IPS-18a (cell line): Measurements from ENCODE around the gene CCDC38.
"Not testable (repeated sequence)": the region's sequence is repeated elsewhere in the genome, so short reads cannot be mapped to it uniquely, and the experiment has no call there.

ENCODE experiments used
- H3K27ac ChIP-seq: one replicate; pipeline ENCODE4 v1.5.1; 2013; ENCODE audit warnings: low read length
- H3K27me3 ChIP-seq: one replicate; pipeline ENCODE4 v1.6.1; 2013; ENCODE audit warnings: mild to moderate bottlenecking, low read length; ENCODE audit not compliant: control insufficient read depth, insufficient read depth
- H3K36me3 ChIP-seq: one replicate; pipeline ENCODE4 v1.6.1; 2013; ENCODE audit warnings: low read depth, low read length; ENCODE audit not compliant: control insufficient read depth
- H3K4me1 ChIP-seq: one replicate; pipeline ENCODE4 v1.6.1; 2013; ENCODE audit warnings: low read depth, low read length; ENCODE audit not compliant: control insufficient read depth
- H3K4me3 ChIP-seq: one replicate; pipeline ENCODE4 v1.5.1; 2013; ENCODE audit warnings: low read length
- H3K9ac ChIP-seq: one replicate; pipeline ENCODE4 v1.6.1; 2013; ENCODE audit warnings: mild to moderate bottlenecking, low read length, moderate library complexity
- H3K9me3 ChIP-seq: one replicate; pipeline ENCODE4 v1.6.1; 2013; ENCODE audit warnings: low read depth, low read length; ENCODE audit not compliant: control insufficient read depth

Gene CCDC38

GRCh38 chr12:95852133-95852532 lies 90.3 kb downstream of the CCDC38 start:
- no peaks in the 10 kb centered on the region for H3K27me3 ChIP-seq
- no peak overlapping the region for H3K9ac ChIP-seq
- H3K4me3 ChIP-seq = no peak overlapping the region
- peaks cover 3% of the 10 kb centered on the region for H3K4me1 ChIP-seq
- H3K9me3 ChIP-seq = no peaks in the 10 kb centered on the region
- no peak overlapping the region for H3K27ac ChIP-seq
- H3K36me3 ChIP-seq = no peaks in the 10 kb centered on the region

DNA sequence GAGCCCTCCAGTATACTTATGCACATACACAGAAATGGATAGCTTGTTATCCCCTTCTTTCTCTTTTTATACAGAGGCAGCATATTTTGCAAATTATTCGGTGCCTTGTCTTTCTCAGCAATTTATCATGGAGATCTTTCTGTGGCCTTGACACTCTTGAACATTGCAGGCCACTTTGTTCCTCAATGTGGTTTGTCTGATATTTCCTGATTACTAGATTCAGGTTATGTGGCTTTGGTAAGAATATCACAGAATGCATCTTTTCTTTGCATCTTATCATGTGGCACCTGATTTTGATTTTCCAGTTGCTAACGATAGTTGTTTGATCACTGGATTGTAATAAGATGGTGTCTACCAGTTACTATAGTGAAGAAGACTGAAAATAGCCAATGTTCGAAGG lies 90.8 kb downstream of the CCDC38 start:
- Histone ChIP-seq H3K36me3 (no peaks in the 10 kb centered on the region), H3K4me3 (no peak overlapping the region), H3K4me1 (peaks cover 3% of the 10 kb centered on the region), H3K9ac (no peak overlapping the region), H3K27me3 (no peaks in the 10 kb centered on the region), H3K27ac (no peak overlapping the region), H3K9me3 (no peaks in the 10 kb centered on the region)

GRCh38 chr12:95848575-95849388 lies 93.6 kb downstream of the CCDC38 start:
- H3K4me3 ChIP-seq = no peak overlapping the region
- H3K36me3 ChIP-seq = no peaks in the 10 kb centered on the region
- no peaks in the 10 kb centered on the region for H3K9me3 ChIP-seq
- H3K9ac ChIP-seq = no peak overlapping the region
- no peaks in the 10 kb centered on the region for H3K27me3 ChIP-seq
- peaks cover 3% of the 10 kb centered on the region for H3K4me1 ChIP-seq
- H3K27ac ChIP-seq = no peak overlapping the region

- not testable (repeated sequence) for H3K27ac ChIP-seq, H3K9ac ChIP-seq, H3K4me1 ChIP-seq, H3K27me3 ChIP-seq, H3K36me3 ChIP-seq, H3K9me3 ChIP-seq
- peak overlapping the region; percentile 60 for H3K4me3 ChIP-seq
Observed at GRCh38 chr12:95842426-95842825, 100.0 kb downstream of the CCDC38 start.

DNA sequence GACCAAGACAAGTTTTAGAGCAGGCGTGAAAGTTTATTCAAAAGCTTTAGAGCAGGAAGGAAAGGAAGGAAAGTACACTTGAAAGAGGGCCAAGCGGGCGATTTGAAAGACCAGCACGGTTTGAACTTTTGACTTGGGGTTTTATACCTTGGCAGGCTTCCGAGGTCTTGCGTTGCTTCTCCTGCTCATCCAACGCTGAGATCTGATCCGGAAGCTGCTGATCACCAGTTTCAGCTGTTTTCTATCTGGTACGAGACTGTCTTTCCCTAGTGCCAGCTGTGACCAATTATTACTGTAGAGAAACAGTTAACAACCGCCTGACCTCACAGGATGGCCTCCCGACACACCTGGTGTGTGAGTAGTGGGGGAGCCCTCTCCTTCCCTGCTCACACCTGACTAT lies 104.3 kb downstream of the CCDC38 start:
- Histone ChIP-seq H3K27me3 (no peaks in the 10 kb centered on the region), H3K4me1 (no peaks in the 10 kb centered on the region), H3K9ac (no peak overlapping the region), H3K4me3 (no peak overlapping the region), H3K9me3 (no peaks in the 10 kb centered on the region), H3K27ac (no peak overlapping the region), H3K36me3 (no peaks in the 10 kb centered on the region)

GRCh38 chr12:95837240-95838038 lies 105.0 kb downstream of the CCDC38 start:
- Histone ChIP-seq H3K27me3 (no peaks in the 10 kb centered on the region), H3K27ac (no peak overlapping the region), H3K9ac (no peak overlapping the region)

GRCh38 chr12:95836630-95837239 lies 105.7 kb downstream of the CCDC38 start:
- Histone ChIP-seq H3K9me3 (no peaks in the 10 kb centered on the region), H3K4me3 (no peak overlapping the region), H3K4me1 (no peaks in the 10 kb centered on the region), H3K9ac (no peak overlapping the region), H3K27me3 (no peaks in the 10 kb centered on the region), H3K27ac (no peak overlapping the region), H3K36me3 (no peaks in the 10 kb centered on the region)

More at GRCh38 chr12:95837240-95838038, 105.0 kb downstream of the CCDC38 start:
- Histone ChIP-seq H3K4me3 (no peak overlapping the region), H3K4me1 (no peaks in the 10 kb centered on the region), H3K36me3 (no peaks in the 10 kb centered on the region), H3K9me3 (no peaks in the 10 kb centered on the region)

DNA sequence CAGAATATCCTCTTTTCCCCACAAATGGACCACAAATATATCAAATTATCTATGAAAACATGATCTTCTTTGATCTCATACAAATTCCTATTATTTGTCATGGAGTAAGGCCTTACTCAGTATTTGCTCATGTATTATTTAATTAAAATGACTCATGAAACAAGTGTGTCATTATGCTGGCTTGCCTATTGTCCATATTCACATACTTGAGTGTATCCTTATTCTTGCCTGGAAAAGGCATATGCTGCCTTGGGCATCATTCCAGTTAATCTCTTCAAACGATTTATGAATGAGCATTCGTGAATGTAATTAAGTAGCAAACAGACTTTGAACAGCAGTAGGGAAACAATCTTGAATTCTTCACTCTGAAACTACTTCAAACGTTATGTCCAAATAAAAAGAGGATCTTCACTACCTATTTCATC lies 106.2 kb downstream of the CCDC38 start:
- Histone ChIP-seq H3K36me3 (no peaks in the 10 kb centered on the region), H3K27ac (no peak overlapping the region), H3K9ac (no peak overlapping the region), H3K27me3 (no peaks in the 10 kb centered on the region), H3K4me3 (no peak overlapping the region), H3K9me3 (no peaks in the 10 kb centered on the region), H3K4me1 (no peaks in the 10 kb centered on the region)

GRCh38 chr12:95834572-95834971 lies 107.8 kb downstream of the CCDC38 start:
- H3K27me3 ChIP-seq = no peaks in the 10 kb centered on the region
- H3K4me3 ChIP-seq = no peak overlapping the region
- H3K36me3 ChIP-seq = no peaks in the 10 kb centered on the region
- no peaks in the 10 kb centered on the region for H3K4me1 ChIP-seq
- no peaks in the 10 kb centered on the region for H3K9me3 ChIP-seq
- H3K27ac ChIP-seq = no peak overlapping the region
- no peak overlapping the region for H3K9ac ChIP-seq

DNA sequence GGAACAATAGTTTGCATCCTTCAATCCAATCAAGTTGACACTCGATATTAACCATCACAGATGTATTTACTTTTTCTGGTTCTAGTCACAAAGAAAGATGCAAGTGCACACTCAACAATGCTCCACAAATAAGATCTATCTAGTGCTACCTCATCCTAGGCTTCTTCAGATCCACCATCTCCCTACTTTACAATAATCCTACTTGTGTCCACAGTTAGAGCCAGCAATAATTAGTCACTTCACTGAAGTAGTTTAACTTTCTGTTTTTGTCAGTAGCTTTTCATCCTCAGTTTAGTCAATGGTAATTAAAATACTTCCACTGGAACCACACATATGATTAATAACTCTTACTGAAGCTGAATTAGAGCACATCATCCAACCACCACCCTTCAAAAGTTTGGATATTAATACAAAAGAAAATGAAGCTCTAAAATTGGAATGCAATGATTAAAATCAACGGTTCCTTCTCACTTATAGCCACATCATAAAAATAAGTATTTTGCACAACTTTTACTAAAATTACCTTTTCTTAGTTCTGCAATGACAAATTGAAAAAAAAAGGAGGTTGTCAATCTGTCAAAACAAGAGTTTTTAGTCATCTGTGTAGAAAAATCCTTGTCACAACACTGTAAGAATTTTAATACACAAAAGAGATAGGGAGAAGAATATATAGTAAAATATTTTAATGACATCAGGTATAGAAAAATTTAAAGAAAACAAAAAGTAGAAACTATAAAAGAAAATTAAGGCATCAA lies 111.9 kb downstream of the CCDC38 start:
- no peaks in the 10 kb centered on the region for H3K9me3 ChIP-seq
- H3K27ac ChIP-seq = no peak overlapping the region
- H3K36me3 ChIP-seq = no peaks in the 10 kb centered on the region
- no peak overlapping the region for H3K4me3 ChIP-seq
- peaks cover 12% of the 10 kb centered on the region for H3K4me1 ChIP-seq
- H3K27me3 ChIP-seq = no peaks in the 10 kb centered on the region
- no peak overlapping the region for H3K9ac ChIP-seq

- H3K9me3 ChIP-seq = no peaks in the 10 kb centered on the region
- peaks cover 12% of the 10 kb centered on the region for H3K4me1 ChIP-seq
- no peaks in the 10 kb centered on the region for H3K36me3 ChIP-seq
- no peak overlapping the region for H3K9ac ChIP-seq
- no peaks in the 10 kb centered on the region for H3K27me3 ChIP-seq
- no peak overlapping the region for H3K27ac ChIP-seq
- H3K4me3 ChIP-seq = no peak overlapping the region
Observed at GRCh38 chr12:95829395-95829794, 113.0 kb downstream of the CCDC38 start.
